MCF 10A (cell line): Measurements from ENCODE around the gene DDX27. TPM values are rescaled to one million over a fixed set of nuclear protein-coding genes. Genes with fewer than 3 reads are reported as not detected.

Experiments
- BruUV-seq: library from RNA; stranded (reverse); fragments of 400-500 nt; replicated peaks from 2 replicates; lab custom pipeline; 2021; lab: Mats Ljungman, UMichigan
- CTCF ChIA-PET: fragments of 300-600 bp; sonication (Branson Sonifier 250); formaldehyde crosslinking; extraction: SDS; loops from one replicate; lab custom pipeline; 2021; ENCODE audit warnings: antibody characterized with exemption, inconsistent platforms; lab: Yijun Ruan, JAX
- POLR2A ChIA-PET: fragments of 300-600, 350-650 bp; sonication (Branson Sonifier 250); formaldehyde crosslinking; extraction: SDS; loops from one replicate; lab custom pipeline; 2020; ENCODE audit warnings: antibody characterized with exemption, inconsistent platforms; lab: Yijun Ruan, JAX
- DNase-seq: peaks from one replicate; pipeline ENCODE4 v3.0.0-alpha.2; 2018; ENCODE audit not compliant: unreplicated experiment
- H3K27ac Mint-ChIP-seq: one replicate; pipeline ENCODE4 v1.8.0; 2022; ENCODE audit warnings: mild to moderate bottlenecking, low read depth, mixed read lengths; ENCODE audit not compliant: unreplicated experiment
- H3K27me3 Mint-ChIP-seq: one replicate; pipeline ENCODE4 v1.8.0; 2022; ENCODE audit warnings: mixed read lengths; ENCODE audit not compliant: insufficient read depth, unreplicated experiment
- H3K36me3 Mint-ChIP-seq: one replicate; pipeline ENCODE4 v1.8.0; 2022; ENCODE audit warnings: mild to moderate bottlenecking, moderate library complexity, mixed read lengths; ENCODE audit not compliant: insufficient read depth, unreplicated experiment
- H3K4me1 Mint-ChIP-seq: one replicate; pipeline ENCODE4 v1.8.0; 2022; ENCODE audit warnings: mixed read lengths; ENCODE audit not compliant: insufficient read depth, unreplicated experiment
- H3K4me3 Mint-ChIP-seq: one replicate; pipeline ENCODE4 v1.8.0; 2022; ENCODE audit warnings: mild to moderate bottlenecking, moderate library complexity, mixed read lengths; ENCODE audit not compliant: unreplicated experiment
- H3K9me3 Mint-ChIP-seq: one replicate; pipeline ENCODE4 v1.8.0; 2022; ENCODE audit warnings: mixed read lengths; ENCODE audit not compliant: unreplicated experiment
- CTCF ChIP-seq: fragments of 200-600 bp; IDR thresholded peaks from one replicate; pipeline ENCODE4 v1.8.0; 2022; ENCODE audit warnings: antibody characterized with exemption, mild to moderate bottlenecking; ENCODE audit not compliant: unreplicated experiment
- intact Hi-C: fragments of 100-400 bp; cut with micrococcal nuclease; formaldehyde crosslinking; loops from 2 replicates; pipeline ENCODE4 v1.14.1; 2022
- total RNA-seq: library from RNA; stranded (reverse); gene quantifications from 2 replicates; pipeline ENCODE4 v1.2.3, GENCODE V29; 2022

Gene DDX27
- total RNA-seq, 1 experiment from 2014 or later: 56.4 TPM

GRCh38 chr20:49285233-49285668 is 66.0 kb downstream of the DDX27 start:
- H3K27ac Mint-ChIP-seq: peak overlapping the region; percentile 41
- no TSS peak for BruUV-seq
- peaks cover 77% of the 10 kb centered on the region for H3K4me1 Mint-ChIP-seq
- POLR2A ChIA-PET: interaction anchor here (0.9 to 8.5 kb wide), 4 partner anchors 6 to 12 kb away, joined by 3 to 170 read pairs (median 4); partner anchors contain the start of gene ZNFX1
- DNase-seq: no peak
- TF ChIP-seq CTCF: no peak
- intact Hi-C loops: no loop called here
- H3K4me3 Mint-ChIP-seq: peak overlapping the region; percentile 81
- H3K27me3 Mint-ChIP-seq: no peaks in the 10 kb centered on the region
- CTCF ChIA-PET: interaction anchor here (0.9 to 1.0 kb wide), 2 partner anchors 10 to 256 kb away, joined by 4 read pairs; no protein-coding TSS in a partner anchor
- peaks cover 100% of the 10 kb centered on the region for H3K36me3 Mint-ChIP-seq
- H3K9me3 Mint-ChIP-seq: no peaks in the 10 kb centered on the region

- no peaks in the 10 kb centered on the region for H3K9me3 Mint-ChIP-seq
- H3K4me3 Mint-ChIP-seq: peak overlapping the region; percentile 81
- ChIA-PET POLR2A (interaction anchor here (0.6 to 8.5 kb wide), 4 partner anchors 7 to 95 kb away, joined by 3 to 170 read pairs (median 4); partner anchors contain the start of gene ZNFX1), CTCF (interaction anchor here (0.9 to 1.0 kb wide), 2 partner anchors 9 to 255 kb away, joined by 4 read pairs; no protein-coding TSS in a partner anchor)
- peaks cover 100% of the 10 kb centered on the region for H3K36me3 Mint-ChIP-seq
- no peak for DNase-seq
- intact Hi-C loops: no loop called here
- BruUV-seq: no TSS peak
- peak overlapping the region; percentile 41 for H3K27ac Mint-ChIP-seq
- peaks cover 73% of the 10 kb centered on the region for H3K4me1 Mint-ChIP-seq
- H3K27me3 Mint-ChIP-seq: no peaks in the 10 kb centered on the region
- no peak for TF ChIP-seq CTCF
Observed at GRCh38 chr20:49285813-49286494, 66.7 kb downstream of the DDX27 start.

- peak; percentile 23 for DNase-seq
- Mint-ChIP-seq H3K36me3 (peaks cover 100% of the 10 kb centered on the region), H3K9me3 (no peaks in the 10 kb centered on the region), H3K4me3 (peak overlapping the region; percentile 37), H3K27me3 (no peaks in the 10 kb centered on the region), H3K27ac (no peak overlapping the region), H3K4me1 (peaks cover 67% of the 10 kb centered on the region)
- CTCF ChIA-PET: interaction anchor here (0.6 to 1.7 kb wide), 2 partner anchors 35 to 41 kb away, joined by 3 read pairs; no protein-coding TSS in a partner anchor
- POLR2A ChIA-PET: interaction anchor here (0.6 to 8.5 kb wide), 11 partner anchors 8 to 869 kb away, joined by 3 to 170 read pairs (median 3); partner anchors contain the start of gene ZNFX1
- intact Hi-C loops: no loop called here
- no peak for TF ChIP-seq CTCF
- no TSS peak for BruUV-seq
Observed at GRCh38 chr20:49286689-49287551, 67.7 kb downstream of the DDX27 start.
